ENCODE results near the gene FOXJ3.
A peak's percentile ranks its signal among the peaks of the same experiment; 100 is the strongest.

FOXJ3 gene

GRCh38 chr1:42334240-42335049 lies 590 bp downstream of the FOXJ3 start (continued):
- TF ChIP-seq ZNF184 (tag by site-specific recombination; IDR thresholded peaks at IDR 0.05): no peak
- TF ChIP-seq GLI4 (tag by site-specific recombination; IDR thresholded peaks at IDR 0.05): no peak
- no peak for TF ChIP-seq GLI2 (tag by site-specific recombination; IDR thresholded peaks at IDR 0.05; ENCODE audit: borderline replicate concordance, low read depth)
- TF ChIP-seq ZNF561 (tag by site-specific recombination; IDR thresholded peaks at IDR 0.05; ENCODE audit: borderline replicate concordance): peak; percentile 42; the same call in 1 of the 2 replicates
- peak; percentile 7 for TF ChIP-seq ZFHX2 (tag by site-specific recombination; conservative IDR thresholded peaks at IDR 0.05)
- no peak for TF ChIP-seq ZSCAN16 (tag by site-specific recombination; IDR thresholded peaks at IDR 0.05)
- TF ChIP-seq ZNF629 (tag by site-specific recombination; IDR thresholded peaks at IDR 0.05): no peak; the same call in 1 of the 2 replicates
- TF ChIP-seq ZNF488 (tag by site-specific recombination; IDR thresholded peaks at IDR 0.05): no peak
- no peak for TF ChIP-seq ZNF473 (tag by site-specific recombination; IDR thresholded peaks at IDR 0.05)
- no peak for TF ChIP-seq ZNF23 (tag by site-specific recombination; IDR thresholded peaks at IDR 0.05; ENCODE audit: borderline replicate concordance)
- TF ChIP-seq ZNF175 (tag by site-specific recombination; IDR thresholded peaks at IDR 0.05): no peak
- TF ChIP-seq ZNF704 (tag by site-specific recombination; IDR thresholded peaks at IDR 0.05): no peak
- no peak for TF ChIP-seq ZNF549 (tag by site-specific recombination; IDR thresholded peaks at IDR 0.05)
- TF ChIP-seq ZNF280C (tag by site-specific recombination; IDR thresholded peaks at IDR 0.05): no peak
- no peak for TF ChIP-seq ZNF664 (tag by site-specific recombination; IDR thresholded peaks at IDR 0.05)
- TF ChIP-seq HOXC10 (CRISPR knock-in tag; IDR thresholded peaks at IDR 0.05): no peak
- no peak for TF ChIP-seq ZNF18 (tag by site-specific recombination; IDR thresholded peaks at IDR 0.05)
- no peak for TF ChIP-seq ZNF133 (tag by site-specific recombination; IDR thresholded peaks at IDR 0.05)
- TF ChIP-seq ZNF112 (tag by site-specific recombination; IDR thresholded peaks at IDR 0.05): no peak
- no peak for TF ChIP-seq ZNF266 (tag by site-specific recombination; IDR thresholded peaks at IDR 0.05; ENCODE audit: low read depth)
- TF ChIP-seq ZNF324 (tag by site-specific recombination; IDR thresholded peaks at IDR 0.05): peak; percentile 57; the same call in 1 of the 2 replicates
- TF ChIP-seq ZNF514 (tag by site-specific recombination; IDR thresholded peaks at IDR 0.05): no peak
- no peak for TF ChIP-seq KLF7 (tag by site-specific recombination; IDR thresholded peaks at IDR 0.05; ENCODE audit: borderline replicate concordance)
- TF ChIP-seq ZSCAN23 (tag by site-specific recombination; IDR thresholded peaks at IDR 0.05): no peak
- TF ChIP-seq ZNF404 (tag by site-specific recombination; IDR thresholded peaks at IDR 0.05): no peak
- peak; percentile 78 for TF ChIP-seq KLF16 (tag by site-specific recombination; IDR thresholded peaks at IDR 0.05)
- no peak for TF ChIP-seq ZBTB49 (tag by site-specific recombination; IDR thresholded peaks at IDR 0.05; ENCODE audit: low read depth)
- TF ChIP-seq YY2 (tag by site-specific recombination; IDR thresholded peaks at IDR 0.05): no peak
- TF ChIP-seq ZIC2 (tag by site-specific recombination; IDR thresholded peaks at IDR 0.05): peak; percentile 59; the same call in 1 of the 2 replicates
- no peak for TF ChIP-seq ZNF366 (tag by site-specific recombination; conservative IDR thresholded peaks at IDR 0.05)
- TF ChIP-seq ZNF670 (tag by site-specific recombination; IDR thresholded peaks at IDR 0.05; ENCODE audit: low read depth): no peak
- TF ChIP-seq ZBTB6 (tag by site-specific recombination; IDR thresholded peaks at IDR 0.05): no peak

Measured in HEK293 (cell line).